IMR-90 (cell line): ENCODE data around the gene NIPA2. TPM values are rescaled to one million over a fixed set of nuclear protein-coding genes. Genes with fewer than 3 reads are reported as not detected.

Experiments
- ATAC-seq: fragments of 200-7000 bp; cut with Tn5 transposase; 2 replicates; pipeline ENCODE4 v1.9.1; 2020; ENCODE audit warnings: low read depth, mild to moderate bottlenecking, moderate library complexity
- BruUV-seq: library from RNA; stranded (reverse); fragments of 400-500 nt; replicated peaks from 2 replicates; lab custom pipeline; 2021; lab: Mats Ljungman, UMichigan
- CTCF ChIA-PET: fragments of 300-600 bp; formaldehyde crosslinking; extraction: SDS; loops from one replicate; lab custom pipeline; 2021; ENCODE audit warnings: antibody characterized with exemption; lab: Yijun Ruan, JAX
- POLR2A ChIA-PET: fragments of 300-600 bp; sonication (Branson Sonifier 250); formaldehyde crosslinking; loops from one replicate; lab custom pipeline; 2022; ENCODE audit warnings: antibody characterized with exemption; ENCODE audit not compliant: unreplicated experiment; lab: Charles Lee
- DNase-seq: peaks from one replicate; pipeline ENCODE4 v3.0.0; 2013
- H2AFZ ChIP-seq: replicated peaks from 2 replicates; pipeline ENCODE3; 2013; ENCODE audit warnings: low read length, mild to moderate bottlenecking; ENCODE audit not compliant: poor library complexity
- H2AK5ac ChIP-seq: 2 replicates; pipeline ENCODE4 v1.6.1; 2013; ENCODE audit warnings: low read depth, low read length, inconsistent platforms
- H2AK9ac ChIP-seq: replicated peaks from 2 replicates; pipeline ENCODE3; 2013; ENCODE audit warnings: mild to moderate bottlenecking, low read depth, low read length, moderate library complexity; ENCODE audit not compliant: poor library complexity
- H2BK120ac ChIP-seq: 2 replicates; pipeline ENCODE4 v1.6.1; 2013; ENCODE audit warnings: low read depth, low read length, inconsistent platforms
- H2BK15ac ChIP-seq: 3 replicates; pipeline ENCODE4 v1.6.1; 2013; ENCODE audit warnings: low read depth, low read length, inconsistent platforms
- H2BK20ac ChIP-seq: 2 replicates; pipeline ENCODE4 v1.6.1; 2013; ENCODE audit warnings: low read depth, mild to moderate bottlenecking, inconsistent platforms, low read length, moderate library complexity
- H2BK5ac ChIP-seq: 2 replicates; pipeline ENCODE4 v1.6.1; 2013; ENCODE audit warnings: mild to moderate bottlenecking, low read depth, low read length, inconsistent platforms; ENCODE audit not compliant: poor library complexity, severe bottlenecking
- H3K14ac ChIP-seq: replicated peaks from 2 replicates; pipeline ENCODE4 v1.6.1; 2013; ENCODE audit warnings: low read depth, low read length, inconsistent platforms
- H3K18ac ChIP-seq: 2 replicates; pipeline ENCODE4 v1.6.1; 2013; ENCODE audit warnings: low read depth, low read length, control low read depth
- H3K23ac ChIP-seq: 2 replicates; pipeline ENCODE4 v1.6.1; 2013; ENCODE audit warnings: low read depth, low read length, inconsistent platforms
- H3K27ac ChIP-seq: 2 replicates; pipeline ENCODE4 v1.5.1; 2013; ENCODE audit warnings: mild to moderate bottlenecking, control low read depth, low read length; ENCODE audit not compliant: insufficient read depth
- H3K27me3 ChIP-seq: 2 replicates; pipeline ENCODE4 v1.6.1; 2013; ENCODE audit warnings: low read length; ENCODE audit not compliant: control insufficient read depth, insufficient read depth
- H3K36me3 ChIP-seq: 2 replicates; pipeline ENCODE4 v1.6.1; 2013; ENCODE audit warnings: low read length, mixed read lengths; ENCODE audit not compliant: control insufficient read depth, insufficient read depth
- H3K4ac ChIP-seq: 2 replicates; pipeline ENCODE4 v1.6.1; 2013; ENCODE audit warnings: low read depth, low read length, inconsistent platforms
- H3K4me1 ChIP-seq: 2 replicates; pipeline ENCODE4 v1.6.1; 2013; ENCODE audit warnings: low read length, mixed read lengths; ENCODE audit not compliant: control insufficient read depth, insufficient read depth
- H3K4me2 ChIP-seq: 2 replicates; pipeline ENCODE4 v1.6.1; 2013; ENCODE audit warnings: low read depth, mild to moderate bottlenecking, control low read depth, low read length, moderate library complexity
- H3K4me3 ChIP-seq: 2 replicates; pipeline ENCODE4 v1.5.1; 2013; ENCODE audit warnings: low read depth, mild to moderate bottlenecking, control low read depth, low read length, moderate library complexity; ENCODE audit not compliant: insufficient read depth
- H3K56ac ChIP-seq: 2 replicates; pipeline ENCODE4 v1.6.1; 2013; ENCODE audit warnings: low read length, inconsistent platforms; ENCODE audit not compliant: insufficient read depth; ENCODE audit errors: extremely low read depth
- H3K79me1 ChIP-seq, 2 experiments: 2 replicates each; pipeline ENCODE4 v1.6.1; 2013; ENCODE audit warnings: low read length in 2 of 2, inconsistent platforms in 1 of 2, low read depth in 1 of 2
- H3K9ac ChIP-seq: 2 replicates; pipeline ENCODE4 v1.6.1; 2013; ENCODE audit warnings: low read depth, low read length, control low read depth
- H3K9me1 ChIP-seq: 2 replicates; pipeline ENCODE4 v1.6.1; 2013; ENCODE audit warnings: low read length, inconsistent platforms; ENCODE audit not compliant: insufficient read depth
- H3K9me3 ChIP-seq: 2 replicates; pipeline ENCODE4 v1.6.1; 2013; ENCODE audit warnings: low read length; ENCODE audit not compliant: control insufficient read depth, insufficient read depth
- H4K20me1 ChIP-seq: 2 replicates; pipeline ENCODE4 v1.6.1; 2013; ENCODE audit warnings: low read length, inconsistent platforms; ENCODE audit not compliant: insufficient read depth
- H4K5ac ChIP-seq: 2 replicates; pipeline ENCODE4 v1.6.1; 2013; ENCODE audit warnings: mild to moderate bottlenecking, low read depth, low read length, control low read depth
- H4K8ac ChIP-seq, 2 experiments: 2 replicates each; pipeline ENCODE4 v1.6.1; 2013; ENCODE audit warnings: low read depth in 2 of 2, low read length in 2 of 2, control low read depth in 1 of 2, inconsistent platforms in 1 of 2
- H4K91ac ChIP-seq: 2 replicates; pipeline ENCODE4 v1.6.1; 2013; ENCODE audit warnings: low read depth, low read length, inconsistent platforms; ENCODE audit not compliant: insufficient read depth
- FOS ChIP-seq: fragments of 150-350 bp; IDR thresholded peaks from 2 replicates; pipeline ENCODE4 v1.6.1; 2016; ENCODE audit warnings: low read depth, low read length
- MAFK ChIP-seq: IDR thresholded peaks from 2 replicates; pipeline ENCODE4 v1.6.1; 2012; ENCODE audit warnings: low read depth, low read length, improper control_type of control experiment
- NFE2L2 ChIP-seq: fragments of 150-350 bp; IDR thresholded peaks from 2 replicates; pipeline ENCODE4 v1.6.1; 2016; ENCODE audit warnings: low read depth, mild to moderate bottlenecking, low read length
- RAD21 ChIP-seq: IDR thresholded peaks from 2 replicates; pipeline ENCODE4 v1.6.1; 2012; ENCODE audit warnings: low read length, improper control_type of control experiment
- RCOR1 ChIP-seq: IDR thresholded peaks from 2 replicates; pipeline ENCODE4 v1.6.1; 2012; ENCODE audit warnings: mild to moderate bottlenecking, low read length, improper control_type of control experiment; ENCODE audit not compliant: insufficient replicate concordance
- RFX5 ChIP-seq: IDR thresholded peaks from 2 replicates; pipeline ENCODE4 v1.8.0; 2012; ENCODE audit warnings: low read depth, mild to moderate bottlenecking, low read length, moderate library complexity
- SMC3 ChIP-seq: fragments of 150-350 bp; IDR thresholded peaks from 2 replicates; pipeline ENCODE4 v1.6.1; 2016; ENCODE audit warnings: low read depth, mild to moderate bottlenecking, antibody characterized with exemption, low read length, moderate library complexity
- WGBS, 2 experiments: methylation state at CpG; one replicate each; pipeline versions ENCODE4 v1.1.5 to v1.1.7; 2013; ENCODE audit warnings: missing lambda C conversion rate in 2 of 2; ENCODE audit not compliant: insufficient read length in 1 of 2; ENCODE audit errors: extremely low coverage in 2 of 2; 5-methylcytosine and 5-hydroxymethylcytosine counted together
- dilution Hi-C: fragments of 300-500 bp; cut with HindIII; formaldehyde crosslinking; loops from one replicate; pipeline ENCODE4 v1.14.3; 2018; ENCODE audit warnings: low sequenced_read_pairs; ENCODE audit not compliant: unreplicated experiment
- in situ Hi-C: fragments of 300-500 bp; cut with MboI; formaldehyde crosslinking; loops from 3 replicates; pipeline ENCODE4 v1.14.3; 2019; ENCODE audit warnings: low sequenced_read_pairs, inconsistent platforms, mixed read lengths
- intact Hi-C: fragments of 100-400 bp; cut with micrococcal nuclease; formaldehyde crosslinking; loops from 2 replicates; pipeline ENCODE4 v1.10.0; 2022
- polyA plus RNA-seq, 3 experiments: library from polyadenylated mRNA; depleted of rRNA; stranded (reverse); fragments of >200 nt; gene quantifications; 2 replicates each; pipeline ENCODE4 v1.2.3, GENCODE V29; 2012; ENCODE audit warnings: low replicate concordance in 1 of 3
- total RNA-seq: library from RNA; depleted of rRNA; stranded (reverse); fragments of >200 nt; gene quantifications from 2 replicates; pipeline ENCODE4 v1.2.3, GENCODE V29; 2012

NIPA2 gene
- total and polyA plus RNA-seq, 2 of the 4 experiments (the other 2 are of a cell fraction): 33.0 to 38.0 TPM

DNA sequence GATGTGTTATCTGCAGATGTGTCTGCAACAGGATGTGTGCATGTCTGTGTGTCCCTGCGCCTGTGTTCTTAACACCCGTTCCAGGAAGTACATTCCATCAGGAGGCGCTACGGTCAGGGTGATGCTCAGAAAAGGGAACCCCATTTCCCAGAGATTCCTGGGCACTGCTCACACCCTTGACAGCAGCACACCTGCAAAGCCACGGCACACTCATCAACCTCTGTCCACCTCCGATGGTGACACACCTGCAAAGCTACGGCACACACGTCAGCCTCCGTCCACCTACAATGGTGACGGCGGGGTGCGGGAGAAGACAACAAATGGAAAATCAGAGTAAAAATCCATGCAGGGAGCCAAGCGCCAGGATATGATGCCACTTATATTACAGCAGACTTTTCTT, 55.4 kb downstream of the NIPA2 start:
- Histone ChIP-seq H3K4me2 (no peak overlapping the region), H2BK5ac (no peak overlapping the region), H2BK120ac (no peak overlapping the region), H3K9me1 (peaks cover 10% of the 10 kb centered on the region; the same call in 1 of the 2 replicates), H2BK20ac (no peak overlapping the region), H2AFZ (no peak overlapping the region), H3K4me3 (no peak overlapping the region), H3K18ac (no peak overlapping the region), H3K9ac (no peak overlapping the region), H2AK5ac (no peak overlapping the region), H3K36me3 (peaks cover 40% of the 10 kb centered on the region), H3K14ac (no peak overlapping the region), H3K23ac (no peak overlapping the region), H4K5ac (no peak overlapping the region), H3K27ac (no peak overlapping the region), H4K8ac (no peak overlapping the region), H3K9me3 (no peaks in the 10 kb centered on the region), H3K79me1 (peaks cover 13% of the 10 kb centered on the region in 2 experiments; a peak in 3 of 4 replicates), H2AK9ac (no peak overlapping the region), H4K20me1 (no peaks in the 10 kb centered on the region), H3K4ac (no peak overlapping the region), H2BK15ac (no peak overlapping the region), H3K27me3 (no peaks in the 10 kb centered on the region), H4K91ac (no peak overlapping the region), H3K56ac (no peak overlapping the region), H3K4me1 (no peaks in the 10 kb centered on the region; the same call in 1 of the 2 replicates)
- ATAC-seq (no peak), DNase-seq (no peak)
- TF ChIP-seq RFX5 (no peak), SMC3 (no peak), FOS (no peak), RAD21 (no peak), MAFK (no peak), RCOR1 (no peak), NFE2L2 (no peak)
- dilution Hi-C loops (no loop called here), intact Hi-C loops (no loop called here), in situ Hi-C loops (no loop called here)
- no TSS peak for BruUV-seq
- ChIA-PET CTCF (no interaction called here), POLR2A (no interaction called here)
- 98% methylated on average over 6 of the region's 13 CpGs; no CpG with 5 or more reads in 1 of the 2 experiments for WGBS, 2 experiments
